Stimulated activated CD4-positive, alpha-beta T cell treated with anti-CD3 and anti-CD28 coated beads, Interleukin-1b, Interleukin-23, amount 100 ng/mL, for 24 hours (primary cell): ENCODE data around the gene MTHFS.

ENCODE experiments used
- DNase-seq, 4 experiments: peaks; one replicate each; pipeline ENCODE4 v3.0.0-alpha.2; 2020; ENCODE audit warnings: low read depth in 4 of 4, low spot score in 1 of 4

Gene MTHFS

GRCh38 chr15:79824136-79824701, 72.6 kb downstream of the MTHFS start:
- DNase-seq = no peak

- no peak for DNase-seq
These were observed 76.0 kb downstream of the MTHFS start for GRCh38 chr15:79820820-79821219.

GRCh38 chr15:79820176-79820575, 76.6 kb downstream of the MTHFS start:
- DNase-seq = no peak

GRCh38 chr15:79816571-79816970, 80.2 kb downstream of the MTHFS start:
- DNase-seq = no peak

- DNase-seq = no peak
These were observed 81.3 kb downstream of the MTHFS start for GRCh38 chr15:79815468-79815867.

GRCh38 chr15:79812541-79812940, 84.3 kb downstream of the MTHFS start:
- no peak for DNase-seq

- no peak for DNase-seq
These were observed 85.1 kb downstream of the MTHFS start for GRCh38 chr15:79811406-79812405.

- no peak for DNase-seq
These were observed 92.0 kb downstream of the MTHFS start for GRCh38 chr15:79804838-79805237.

- no peak for DNase-seq
These were observed 98.5 kb downstream of the MTHFS start for GRCh38 chr15:79798311-79798710.
